Measurements from ENCODE around the gene DIDO1.
"Not testable (repeated sequence)": the region's sequence is repeated elsewhere in the genome, so short reads cannot be mapped to it uniquely, and the experiment has no call there.

The DIDO1 gene

GRCh38 chr20:62928246-62928939 lies 2.1 kb upstream of the DIDO1 start:
- no peak for DNase-seq (ENCODE audit: low spot score)

GRCh38 chr20:62927128-62927705 lies 912 bp upstream of the DIDO1 start:
- no peak for DNase-seq (ENCODE audit: low spot score)

- no peak for DNase-seq (ENCODE audit: low spot score)
Measured at GRCh38 chr20:62925420-62926228, 681 bp downstream of the DIDO1 start.

DNA sequence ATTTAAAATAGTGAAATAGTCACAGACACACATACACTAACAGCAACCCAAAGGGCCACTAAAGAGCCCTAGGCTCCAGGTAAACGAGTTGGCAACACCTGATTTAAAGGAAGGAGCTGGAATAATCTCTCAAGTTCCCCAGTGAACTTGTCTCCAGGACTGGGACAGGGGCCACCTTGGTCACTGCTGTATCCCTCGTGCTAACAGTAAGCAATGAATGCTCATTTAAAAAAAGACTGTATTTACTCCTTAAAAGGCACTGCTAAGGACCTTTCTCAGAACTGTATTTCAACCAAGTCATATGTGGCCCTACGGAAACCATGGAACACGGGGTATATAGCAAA lies 1.3 kb downstream of the DIDO1 start:
- DNase-seq (ENCODE audit: low spot score) = no peak

- no peak for DNase-seq (ENCODE audit: low spot score)
Measured at GRCh38 chr20:62924442-62925075, 1.7 kb downstream of the DIDO1 start.

- DNase-seq (ENCODE audit: low spot score) = no peak
Measured at GRCh38 chr20:62923669-62924441, 2.5 kb downstream of the DIDO1 start.

DNA sequence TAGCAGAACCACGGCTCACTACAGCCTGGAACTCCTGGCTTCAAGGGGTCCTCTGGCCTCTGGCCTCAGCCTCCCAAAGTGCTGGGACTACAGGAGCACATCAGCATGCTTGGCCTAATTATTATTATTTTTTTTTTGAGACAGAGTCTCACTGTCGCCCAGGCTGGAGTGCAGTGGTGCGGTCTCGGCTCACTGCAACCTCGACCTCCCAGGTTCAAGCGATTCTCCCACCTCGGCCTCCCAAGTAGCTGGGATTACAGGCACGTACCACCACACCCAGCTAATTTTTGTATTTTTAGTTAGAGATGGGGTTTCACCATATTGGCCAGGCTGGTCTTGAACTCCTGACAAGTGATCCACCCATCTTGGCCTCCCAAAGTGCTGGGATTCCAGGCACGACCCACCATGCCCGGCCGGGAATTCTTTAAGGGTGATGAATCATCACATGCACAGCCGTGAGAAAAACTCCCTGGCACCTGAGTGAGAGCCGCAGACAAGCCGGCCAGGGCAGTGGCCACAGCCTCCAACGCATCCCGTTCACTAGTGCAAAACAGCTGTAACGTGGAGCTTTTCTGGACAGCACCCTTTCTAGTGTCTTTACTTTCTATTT lies 3.1 kb downstream of the DIDO1 start:
- DNase-seq (ENCODE audit: low spot score) = not testable (repeated sequence)

GRCh38 chr20:62922451-62922921 lies 3.8 kb downstream of the DIDO1 start:
- DNase-seq (ENCODE audit: low spot score) = no peak

DNA sequence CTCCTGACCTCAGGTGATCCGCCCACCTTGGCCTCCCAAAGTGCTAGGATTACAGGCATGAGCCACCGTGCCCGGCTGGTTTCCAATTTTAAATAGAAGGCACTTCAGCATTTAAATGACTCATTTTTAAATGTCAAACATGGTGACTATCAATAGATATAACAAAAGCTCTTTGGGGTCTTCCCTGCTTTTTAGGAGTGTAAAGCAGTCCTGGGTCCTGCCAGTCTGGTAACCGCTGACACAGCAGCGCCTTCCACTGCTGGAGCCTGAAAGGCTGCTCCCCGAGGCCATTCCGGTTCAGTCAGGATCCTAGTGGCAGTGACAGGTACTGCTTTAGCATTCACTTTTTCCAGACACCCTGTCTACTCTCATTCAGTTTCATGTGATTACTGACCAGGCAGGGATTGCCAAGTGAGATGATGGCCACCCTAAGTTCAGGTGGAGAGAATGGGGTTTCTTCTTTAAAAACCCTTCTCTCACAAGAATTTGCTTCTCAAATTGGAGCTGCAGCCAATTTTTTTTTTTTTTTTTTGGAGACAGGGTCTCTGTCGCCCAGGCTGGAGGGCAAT lies 5.1 kb downstream of the DIDO1 start:
- DNase-seq (ENCODE audit: low spot score) = peak; percentile 85

DNA sequence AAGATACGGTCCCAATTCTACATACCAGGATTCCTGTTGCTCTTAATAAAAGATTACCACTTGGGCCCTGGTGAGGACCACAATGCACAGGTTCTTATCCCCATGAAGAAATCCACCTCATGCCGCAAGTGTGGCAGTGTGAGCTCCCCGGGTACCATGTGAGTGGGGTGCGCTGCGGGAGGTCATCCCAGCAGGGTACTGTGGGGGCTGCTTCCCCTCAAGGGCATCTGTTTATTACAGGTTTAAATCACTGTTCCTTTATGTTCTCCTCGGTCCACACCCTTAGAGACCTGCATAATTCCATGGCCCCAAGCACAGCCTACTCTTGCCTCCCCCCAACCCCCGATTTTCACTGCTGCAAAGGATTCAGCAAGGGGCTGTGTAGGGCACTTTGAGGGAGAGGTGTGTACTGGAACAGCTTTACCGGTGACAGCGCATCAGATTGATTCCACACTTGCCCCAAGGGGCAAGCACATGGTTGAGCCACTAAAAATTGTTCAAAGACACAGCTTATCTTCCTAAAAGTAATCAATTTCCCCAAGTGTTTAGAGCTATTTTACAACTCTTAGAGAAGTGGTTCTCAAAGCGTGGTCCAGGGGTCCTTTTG lies 6.2 kb downstream of the DIDO1 start:
- DNase-seq (ENCODE audit: low spot score) = no peak

DNA sequence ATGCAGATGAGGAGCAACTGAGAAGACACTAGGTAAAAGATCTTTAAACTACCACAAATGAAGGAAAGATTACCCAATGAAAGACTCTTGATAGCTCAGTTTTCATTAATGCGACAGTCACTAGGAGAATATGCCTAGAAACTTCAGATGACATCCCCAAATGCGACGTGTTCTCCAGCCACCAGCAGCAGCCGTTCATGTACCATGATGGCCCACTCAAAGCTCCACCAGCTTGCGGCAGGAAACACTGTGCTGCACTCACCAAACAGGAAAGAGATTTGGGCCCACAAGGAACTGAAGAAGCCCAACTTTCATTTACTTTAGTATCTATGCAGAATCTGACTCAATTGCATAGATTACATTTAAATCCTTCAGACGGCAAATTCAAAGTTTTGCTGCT lies 7.5 kb downstream of the DIDO1 start:
- no peak for DNase-seq (ENCODE audit: low spot score)

- DNase-seq (ENCODE audit: low spot score) = no peak
Measured at GRCh38 chr20:62918147-62918546, 8.2 kb downstream of the DIDO1 start.

DNA sequence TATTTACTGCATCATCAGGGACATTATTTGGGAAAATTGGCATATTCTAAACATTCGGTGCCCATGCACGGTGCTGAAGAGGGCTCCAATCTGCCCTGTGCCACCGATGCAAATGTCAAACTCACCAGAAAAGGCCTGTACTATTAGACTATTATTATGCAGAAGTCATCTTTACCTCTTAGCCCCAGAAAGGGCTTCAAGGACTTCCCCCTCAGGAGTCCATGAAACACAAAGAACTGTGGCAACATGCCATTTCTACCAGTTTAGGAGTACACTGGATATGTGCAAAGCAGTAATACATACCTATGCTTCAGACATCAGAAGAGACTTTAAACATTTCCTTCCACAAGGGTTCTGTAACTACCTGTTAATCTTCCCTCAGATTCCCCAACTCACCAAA lies 8.6 kb downstream of the DIDO1 start:
- DNase-seq (ENCODE audit: low spot score) = no peak

DNA sequence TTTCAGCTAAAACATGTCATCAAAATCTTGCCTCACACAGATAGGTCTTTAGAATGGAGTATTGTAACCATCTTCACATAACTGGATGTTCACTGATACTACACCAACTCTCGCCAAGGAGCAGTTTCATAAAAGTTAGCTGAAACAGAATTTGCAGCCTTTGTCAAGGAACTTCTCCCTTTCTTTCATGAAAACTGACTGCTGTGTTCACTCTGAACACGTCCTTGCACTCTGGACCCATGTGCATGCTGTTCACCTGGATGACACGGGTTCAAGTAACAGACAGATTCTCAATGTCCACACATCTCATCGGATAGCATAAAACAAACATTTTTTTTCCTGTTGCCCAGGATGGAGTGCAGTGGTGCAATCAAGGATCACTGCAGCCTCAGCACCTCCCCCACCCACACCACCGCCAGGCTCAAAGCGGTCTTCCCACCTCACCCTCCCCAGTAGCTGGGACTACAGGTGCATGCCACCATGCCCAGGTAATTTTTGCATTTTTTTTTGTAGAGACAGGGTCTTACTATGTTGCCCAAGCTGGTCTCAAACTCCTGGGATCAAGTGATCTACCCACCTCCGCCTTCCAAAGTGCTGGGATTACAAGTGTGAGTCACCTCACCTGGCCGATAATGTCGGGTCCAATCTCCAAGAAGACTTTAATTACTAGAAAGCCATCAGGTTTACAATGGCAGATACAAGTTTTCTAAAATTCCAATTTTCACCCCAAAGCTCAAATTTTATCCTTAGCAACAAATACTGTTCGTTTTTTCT lies 9.4 kb downstream of the DIDO1 start:
- DNase-seq (ENCODE audit: low spot score) = no peak

- DNase-seq (ENCODE audit: low spot score) = peak; percentile 82
Measured at GRCh38 chr20:62914970-62915457, 11.3 kb downstream of the DIDO1 start.

DNA sequence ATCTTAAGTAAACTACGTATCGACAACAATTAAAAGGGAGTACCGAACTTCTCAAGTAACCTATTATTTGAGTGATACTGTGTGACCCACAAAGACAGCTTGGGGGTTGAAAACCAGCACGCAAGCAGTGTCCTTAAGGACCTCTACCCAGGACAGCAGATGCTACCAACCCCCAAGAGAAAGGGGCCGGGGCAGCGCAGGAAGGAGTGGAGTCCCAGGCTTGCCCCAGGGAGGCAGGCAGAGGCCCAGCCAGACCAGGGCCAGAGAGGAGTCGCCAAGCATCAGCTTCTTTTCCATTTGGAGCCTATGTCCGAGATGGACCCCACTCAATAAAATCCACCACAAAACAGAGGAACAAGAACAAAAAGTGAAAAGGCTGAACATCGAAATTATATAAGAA lies 11.9 kb downstream of the DIDO1 start:
- no peak for DNase-seq (ENCODE audit: low spot score)

DNA sequence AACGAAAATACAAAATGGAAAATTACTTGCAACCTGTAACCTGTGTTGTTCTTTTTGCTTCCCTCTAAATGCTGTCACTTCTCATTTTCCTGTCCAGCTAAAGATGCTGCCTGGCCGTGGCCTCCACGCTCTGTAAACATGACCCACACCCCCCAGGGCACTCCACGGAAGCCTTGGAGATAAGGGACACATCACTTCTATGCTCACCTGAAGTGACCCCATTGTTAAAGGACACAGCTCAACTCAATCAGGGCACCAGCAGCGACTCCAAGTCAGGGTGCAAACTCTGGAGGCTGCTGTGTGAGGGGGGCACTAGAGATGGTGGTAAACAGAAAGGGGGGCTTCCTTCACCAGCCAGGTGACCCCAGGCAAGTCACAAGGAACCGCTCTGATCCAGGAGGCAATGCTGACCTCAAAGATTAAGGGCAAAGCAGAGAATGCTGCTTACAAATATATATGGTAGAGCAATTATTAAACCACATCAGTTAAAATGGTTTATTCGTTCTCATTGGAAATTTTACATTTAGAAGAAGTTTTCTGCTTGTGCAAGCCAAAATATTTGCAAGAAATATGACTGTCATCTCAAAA lies 13.2 kb downstream of the DIDO1 start:
- DNase-seq (ENCODE audit: low spot score) = no peak

DNA sequence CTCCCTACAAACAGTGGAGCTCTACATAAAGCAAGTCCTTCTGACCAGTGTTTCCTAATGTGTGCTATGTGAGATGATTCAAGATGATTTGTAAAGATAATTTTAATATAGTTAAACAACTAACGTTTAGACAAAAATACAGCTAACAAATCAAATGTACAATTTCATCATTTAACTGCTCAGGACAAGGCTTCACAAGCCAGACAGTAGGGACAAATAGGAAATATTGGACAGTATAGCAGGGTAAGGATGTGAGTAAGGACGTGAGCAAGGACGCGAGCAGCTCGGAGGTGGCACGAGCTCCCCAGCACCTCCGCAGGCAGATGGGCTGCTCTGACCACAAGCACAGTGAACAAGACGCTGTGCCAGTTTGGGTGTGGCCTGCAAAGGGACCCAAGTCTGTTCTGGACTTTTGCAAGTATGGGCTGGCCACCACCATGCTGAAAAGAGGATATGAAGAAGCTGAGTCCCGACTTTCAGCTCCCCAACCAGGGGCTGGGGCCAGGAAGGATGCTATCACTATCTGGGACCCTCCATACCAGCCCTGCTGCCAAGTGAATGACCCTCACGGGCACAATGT lies 14.5 kb downstream of the DIDO1 start:
- no peak for DNase-seq (ENCODE audit: low spot score)

All from COLO829 (cell line).